ENCODE results near the gene ANKRD65. TPM values are rescaled to one million over a fixed set of nuclear protein-coding genes. Genes with fewer than 3 reads are reported as not detected.
"Not testable (repeated sequence)": the region's sequence is repeated elsewhere in the genome, so short reads cannot be mapped to it uniquely, and the experiment has no call there.

ANKRD65 gene
- total and polyA plus RNA-seq, 2 experiments from 2014 or later: 2.1 to 5.5 TPM

DNA sequence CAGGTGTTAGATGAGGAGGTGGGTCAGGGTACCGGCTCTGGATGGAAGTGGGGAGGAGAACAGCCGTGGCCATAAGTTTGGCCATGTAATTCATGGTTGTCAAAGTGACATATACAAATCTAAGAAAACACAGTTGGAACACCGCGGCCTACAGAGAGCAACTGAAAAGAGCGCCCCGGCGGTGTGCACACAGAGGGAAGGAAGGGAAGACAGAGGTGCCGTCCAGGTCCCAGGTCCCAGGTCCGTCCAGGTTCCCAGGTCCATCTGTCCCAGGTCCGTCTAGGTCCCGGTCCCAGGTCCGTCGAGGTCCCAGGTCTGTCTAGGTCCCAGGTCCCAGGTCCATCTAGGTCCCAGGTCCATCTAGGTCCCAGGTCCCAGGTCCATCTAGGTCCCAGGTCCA is 9.4 kb downstream of the ANKRD65 start:
- DNase-seq (ENCODE audit: low spot score): no peak
- no peak for TF ChIP-seq EZH2 (IDR thresholded peaks at IDR 0.05; ENCODE audit: borderline replicate concordance)
- TF ChIP-seq, protein P1, sequence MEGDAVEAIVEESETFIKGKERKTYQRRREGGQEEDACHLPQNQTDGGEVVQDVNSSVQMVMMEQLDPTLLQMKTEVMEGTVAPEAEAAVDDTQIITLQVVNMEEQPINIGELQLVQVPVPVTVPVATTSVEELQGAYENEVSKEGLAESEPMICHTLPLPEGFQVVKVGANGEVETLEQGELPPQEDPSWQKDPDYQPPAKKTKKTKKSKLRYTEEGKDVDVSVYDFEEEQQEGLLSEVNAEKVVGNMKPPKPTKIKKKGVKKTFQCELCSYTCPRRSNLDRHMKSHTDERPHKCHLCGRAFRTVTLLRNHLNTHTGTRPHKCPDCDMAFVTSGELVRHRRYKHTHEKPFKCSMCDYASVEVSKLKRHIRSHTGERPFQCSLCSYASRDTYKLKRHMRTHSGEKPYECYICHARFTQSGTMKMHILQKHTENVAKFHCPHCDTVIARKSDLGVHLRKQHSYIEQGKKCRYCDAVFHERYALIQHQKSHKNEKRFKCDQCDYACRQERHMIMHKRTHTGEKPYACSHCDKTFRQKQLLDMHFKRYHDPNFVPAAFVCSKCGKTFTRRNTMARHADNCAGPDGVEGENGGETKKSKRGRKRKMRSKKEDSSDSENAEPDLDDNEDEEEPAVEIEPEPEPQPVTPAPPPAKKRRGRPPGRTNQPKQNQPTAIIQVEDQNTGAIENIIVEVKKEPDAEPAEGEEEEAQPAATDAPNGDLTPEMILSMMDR (IDR thresholded peaks at IDR 0.05; ENCODE audit: poor library complexity): no peak
- no peak for TF ChIP-seq EZH2phosphoT487 (IDR thresholded peaks at IDR 0.05; ENCODE audit: low read depth, severe bottlenecking, unreplicated experiment)
- Histone ChIP-seq H3K79me2 (peaks cover 28% of the 10 kb centered on the region), H3K9me3 (ENCODE audit: low read depth) (no peaks in the 10 kb centered on the region), H3K9me2 (replicated peaks; ENCODE audit: insufficient read depth) (no peaks in the 10 kb centered on the region), H3K27ac (no peak overlapping the region), H3K27me3 (no peaks in the 10 kb centered on the region), H3K4me2 (no peak overlapping the region), H4K20me1 (ENCODE audit: insufficient read depth, poor library complexity, severe bottlenecking) (peaks cover 13% of the 10 kb centered on the region), H2AFZ (no peak overlapping the region), H3K4me3 (no peak overlapping the region), H3K4me1 (ENCODE audit: insufficient read depth) (peaks cover 12% of the 10 kb centered on the region), H3K36me3 (replicated peaks; ENCODE audit: insufficient read depth, low read depth) (no peaks in the 10 kb centered on the region)
- 98% methylated on average over 12 of the region's 13 CpGs for WGBS (ENCODE audit: low lambda C conversion rate, missing lambda C conversion rate)

GRCh38 chr1:1410238-1410637 is 10.8 kb downstream of the ANKRD65 start:
- Histone ChIP-seq H3K79me2 (peaks cover 41% of the 10 kb centered on the region), H3K4me1 (ENCODE audit: insufficient read depth) (peaks cover 19% of the 10 kb centered on the region), H4K20me1 (ENCODE audit: insufficient read depth, poor library complexity, severe bottlenecking) (peaks cover 13% of the 10 kb centered on the region)
- not testable (repeated sequence) for H3K9me3 ChIP-seq (ENCODE audit: low read depth); DNase-seq (ENCODE audit: low spot score); H3K9me2 ChIP-seq (replicated peaks; ENCODE audit: insufficient read depth); H3K36me3 ChIP-seq (replicated peaks; ENCODE audit: insufficient read depth, low read depth); H3K4me3 ChIP-seq; H3K27ac ChIP-seq; H3K4me2 ChIP-seq; H2AFZ ChIP-seq; H3K27me3 ChIP-seq
- WGBS (ENCODE audit: low lambda C conversion rate, missing lambda C conversion rate): 66% methylated on average over 8 of the region's 8 CpGs

DNA sequence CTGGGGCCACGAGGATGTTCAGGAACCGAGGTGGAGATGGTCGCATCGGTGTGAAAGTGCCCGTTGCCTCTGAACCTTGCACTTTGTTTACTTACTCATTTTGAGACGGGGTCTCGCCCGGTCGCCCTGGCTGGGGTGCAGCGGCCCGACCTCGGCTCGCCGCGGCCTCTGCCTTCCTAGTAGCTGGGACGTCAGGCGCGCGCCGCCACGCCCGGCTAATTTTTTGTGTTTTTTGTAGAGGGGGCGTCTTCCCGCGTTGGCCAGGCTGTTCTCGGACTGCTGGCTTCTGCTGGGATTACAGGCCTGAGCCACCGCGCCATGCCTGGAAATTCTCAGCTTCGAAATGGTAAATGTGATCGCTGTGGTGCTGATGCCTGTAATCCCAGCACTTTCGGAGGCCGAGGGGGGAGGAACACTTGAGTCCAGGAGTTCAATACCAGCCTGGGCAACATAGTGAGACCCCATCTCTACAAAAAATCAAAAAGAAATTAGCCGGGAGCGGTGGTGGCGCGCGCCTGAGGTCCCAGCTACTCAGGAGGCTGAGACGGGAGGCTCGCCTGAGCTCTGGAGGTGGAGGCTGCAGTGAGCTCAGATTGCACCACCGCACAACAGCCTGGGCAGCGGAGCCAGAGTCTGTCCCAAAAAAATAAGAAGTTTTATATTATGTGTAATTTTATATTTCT is 13.3 kb downstream of the ANKRD65 start:
- H4K20me1 ChIP-seq (ENCODE audit: insufficient read depth, poor library complexity, severe bottlenecking): peaks cover 13% of the 10 kb centered on the region
- 8% methylated on average over 37 of the region's 41 CpGs for WGBS (ENCODE audit: low lambda C conversion rate, missing lambda C conversion rate)
- no peaks in the 10 kb centered on the region for H3K27me3 ChIP-seq
- no peak overlapping the region for H2AFZ ChIP-seq
- no peaks in the 10 kb centered on the region for H3K9me3 ChIP-seq (ENCODE audit: low read depth)
- no peak for TF ChIP-seq EZH2 (IDR thresholded peaks at IDR 0.05; ENCODE audit: borderline replicate concordance)
- TF ChIP-seq EZH2phosphoT487 (IDR thresholded peaks at IDR 0.05; ENCODE audit: low read depth, severe bottlenecking, unreplicated experiment): no peak
- TF ChIP-seq, protein P1 (IDR thresholded peaks at IDR 0.05; ENCODE audit: poor library complexity): no peak
- DNase-seq (ENCODE audit: low spot score): peak; percentile 58
- peaks cover 53% of the 10 kb centered on the region for H3K79me2 ChIP-seq
- no peaks in the 10 kb centered on the region for H3K36me3 ChIP-seq (replicated peaks; ENCODE audit: insufficient read depth, low read depth)
- H3K27ac ChIP-seq: peak overlapping the region; percentile 90
- no peaks in the 10 kb centered on the region for H3K9me2 ChIP-seq (replicated peaks; ENCODE audit: insufficient read depth)
- H3K4me3 ChIP-seq: peak overlapping the region; percentile 82
- H3K4me2 ChIP-seq: peak overlapping the region; percentile 94
- peaks cover 19% of the 10 kb centered on the region for H3K4me1 ChIP-seq (ENCODE audit: insufficient read depth)

DNA sequence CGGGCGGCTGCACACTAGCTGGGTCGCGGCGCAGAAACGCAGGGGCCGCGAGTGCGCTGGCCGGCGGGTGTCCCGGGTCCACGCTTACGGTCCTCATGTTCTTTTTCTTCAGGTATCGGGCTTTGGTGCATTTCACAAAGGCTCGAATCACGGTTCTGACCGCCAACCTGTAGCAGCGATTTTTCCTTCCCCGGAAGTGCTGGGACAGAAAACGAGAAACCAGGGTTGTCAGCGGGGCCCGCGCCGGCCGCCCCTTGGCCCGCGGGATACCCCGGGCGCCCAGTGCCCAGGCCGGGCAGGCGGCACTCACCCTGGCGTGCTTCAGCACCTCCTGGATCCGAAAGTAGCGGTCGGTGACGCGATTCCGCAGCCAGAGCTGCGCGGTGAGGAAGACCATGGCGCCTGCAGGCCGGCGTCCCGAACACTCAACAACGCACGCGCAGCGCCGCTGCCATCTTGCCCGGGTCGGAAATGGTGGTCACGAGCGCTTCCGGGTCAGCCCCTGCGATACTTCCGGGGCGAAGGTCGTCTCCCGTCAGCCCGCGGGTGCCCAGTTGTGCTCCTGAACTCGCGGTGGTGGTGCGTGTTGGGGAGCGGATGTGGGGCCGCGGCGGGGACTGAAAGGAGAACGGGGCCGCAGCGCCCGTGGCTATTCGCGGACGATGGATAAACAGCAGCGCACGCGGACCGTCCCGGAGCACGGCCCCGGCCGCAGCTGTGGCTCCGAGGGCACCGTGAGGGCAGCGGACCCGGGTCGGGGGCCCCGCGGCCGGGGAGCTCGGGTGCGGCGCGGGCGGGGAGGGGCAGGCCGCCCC is 14.0 kb downstream of the ANKRD65 start, which contains the start of gene MRPL20:
Gene MRPL20, minus strand, starts transcription at position 473 of the 815 bp plus-strand sequence. Its CDS starts 76 bp downstream, at position 397.
- Histone ChIP-seq H3K27me3 (no peaks in the 10 kb centered on the region), H2AFZ (peak within 1 kb of the TSS; percentile 76), H3K79me2 (peaks cover 53% of the 10 kb centered on the region), H3K4me1 (ENCODE audit: insufficient read depth) (peaks cover 19% of the 10 kb centered on the region), H3K4me3 (peak within 1 kb of the TSS; percentile 82), H3K36me3 (replicated peaks; ENCODE audit: insufficient read depth, low read depth) (no peaks in the 10 kb centered on the region), H4K20me1 (ENCODE audit: insufficient read depth, poor library complexity, severe bottlenecking) (peaks cover 13% of the 10 kb centered on the region), H3K4me2 (peak within 1 kb of the TSS; percentile 99), H3K27ac (peak within 1 kb of the TSS; percentile 90), H3K9me2 (replicated peaks; ENCODE audit: insufficient read depth) (no peaks in the 10 kb centered on the region), H3K9me3 (ENCODE audit: low read depth) (no peaks in the 10 kb centered on the region)
- DNase-seq (ENCODE audit: low spot score): peak; percentile 97
- TF ChIP-seq EZH2 (IDR thresholded peaks at IDR 0.05; ENCODE audit: borderline replicate concordance) (no peak), EZH2phosphoT487 (IDR thresholded peaks at IDR 0.05; ENCODE audit: low read depth, severe bottlenecking, unreplicated experiment) (no peak)
- TF ChIP-seq, protein P1 (IDR thresholded peaks at IDR 0.05; ENCODE audit: poor library complexity): no peak
- 2% methylated on average over 70 of the region's 98 CpGs for WGBS (ENCODE audit: low lambda C conversion rate, missing lambda C conversion rate)

All from hepatocyte (in vitro differentiated cells).